Memory B cell (primary cell): ENCODE measurements around the gene SHMT2.

Experiments
- ATAC-seq: fragments of 150-1000 bp; cut with Tn5 transposase; 2 replicates; pipeline ENCODE4 v1.10.0; 2021; ENCODE audit warnings: low read depth, mild to moderate bottlenecking, moderate library complexity
- DNase-seq, 2 donors: peaks; one replicate each; pipeline ENCODE4 v3.0.0; 2022; ENCODE audit warnings: low spot score in 2 of 2
- H3K27ac Mint-ChIP-seq: one replicate; pipeline ENCODE4 v1.8.0; 2022; ENCODE audit warnings: mild to moderate bottlenecking, moderate library complexity, mixed read lengths
- H3K27me3 Mint-ChIP-seq: one replicate; pipeline ENCODE4 v1.8.0; 2022; ENCODE audit warnings: mixed read lengths
- H3K36me3 Mint-ChIP-seq: one replicate; pipeline ENCODE4 v1.8.0; 2022; ENCODE audit warnings: mild to moderate bottlenecking, mixed read lengths
- H3K4me1 Mint-ChIP-seq: one replicate; pipeline ENCODE4 v1.8.0; 2022; ENCODE audit warnings: mixed read lengths
- H3K4me3 Mint-ChIP-seq: one replicate; pipeline ENCODE4 v1.8.0; 2022; ENCODE audit warnings: mild to moderate bottlenecking, moderate library complexity, mixed read lengths
- H3K9me3 Mint-ChIP-seq: one replicate; pipeline ENCODE4 v1.8.0; 2022; ENCODE audit warnings: mixed read lengths

Gene SHMT2

GRCh38 chr12:57223191-57224165, 6.0 kb upstream of the SHMT2 start:
- DNase-seq (no peak), ATAC-seq (no peak)
- Mint-ChIP-seq H3K27ac (no peak overlapping the region), H3K4me1 (peaks cover 58% of the 10 kb centered on the region), H3K36me3 (peaks cover 9% of the 10 kb centered on the region), H3K4me3 (no peak overlapping the region), H3K27me3 (peaks cover 38% of the 10 kb centered on the region), H3K9me3 (no peaks in the 10 kb centered on the region)

GRCh38 chr12:57224278-57224972, 5.1 kb upstream of the SHMT2 start:
- ATAC-seq = no peak
- Mint-ChIP-seq H3K27me3 (peaks cover 31% of the 10 kb centered on the region), H3K4me1 (peaks cover 54% of the 10 kb centered on the region), H3K36me3 (peaks cover 9% of the 10 kb centered on the region), H3K27ac (peak overlapping the region; percentile 43), H3K9me3 (no peaks in the 10 kb centered on the region), H3K4me3 (no peak overlapping the region)
- DNase-seq = no peak

- peak overlapping the region; percentile 37 for H3K4me3 Mint-ChIP-seq
- peak; percentile 71 for ATAC-seq
- DNase-seq = peak; percentile 64 to 72
- H3K27me3 Mint-ChIP-seq = peaks cover 26% of the 10 kb centered on the region
- H3K36me3 Mint-ChIP-seq = peaks cover 6% of the 10 kb centered on the region
- peak overlapping the region; percentile 43 for H3K27ac Mint-ChIP-seq
- H3K4me1 Mint-ChIP-seq = peaks cover 54% of the 10 kb centered on the region
- H3K9me3 Mint-ChIP-seq = no peaks in the 10 kb centered on the region
Observed at GRCh38 chr12:57224973-57225679, 4.4 kb upstream of the SHMT2 start.

GRCh38 chr12:57225680-57226210, 3.8 kb upstream of the SHMT2 start:
- DNase-seq (no peak), ATAC-seq (no peak)
- H3K4me3 Mint-ChIP-seq = peak overlapping the region; percentile 37
- H3K9me3 Mint-ChIP-seq = no peaks in the 10 kb centered on the region
- H3K27ac Mint-ChIP-seq = peak overlapping the region; percentile 43
- peaks cover 57% of the 10 kb centered on the region for H3K4me1 Mint-ChIP-seq
- H3K36me3 Mint-ChIP-seq = peaks cover 10% of the 10 kb centered on the region
- H3K27me3 Mint-ChIP-seq = peaks cover 23% of the 10 kb centered on the region

- no peak overlapping the region for H3K27ac Mint-ChIP-seq
- peak overlapping the region; percentile 69 for H3K4me3 Mint-ChIP-seq
- DNase-seq (no peak), ATAC-seq (no peak)
- peaks cover 50% of the 10 kb centered on the region for H3K4me1 Mint-ChIP-seq
- no peaks in the 10 kb centered on the region for H3K9me3 Mint-ChIP-seq
- peaks cover 16% of the 10 kb centered on the region for H3K27me3 Mint-ChIP-seq
- H3K36me3 Mint-ChIP-seq = peaks cover 8% of the 10 kb centered on the region
Observed at GRCh38 chr12:57226588-57227314, 2.8 kb upstream of the SHMT2 start.

GRCh38 chr12:57227315-57228115, 2.0 kb upstream of the SHMT2 start:
- H3K27ac Mint-ChIP-seq = no peak overlapping the region
- ATAC-seq = no peak
- H3K9me3 Mint-ChIP-seq = no peaks in the 10 kb centered on the region
- H3K27me3 Mint-ChIP-seq = peaks cover 13% of the 10 kb centered on the region
- peaks cover 45% of the 10 kb centered on the region for H3K4me1 Mint-ChIP-seq
- peaks cover 11% of the 10 kb centered on the region for H3K36me3 Mint-ChIP-seq
- DNase-seq = no peak
- H3K4me3 Mint-ChIP-seq = peak overlapping the region; percentile 4

GRCh38 chr12:57229046-57229633, 371 bp upstream of the SHMT2 start:
- H3K9me3 Mint-ChIP-seq = no peaks in the 10 kb centered on the region
- peaks cover 47% of the 10 kb centered on the region for H3K4me1 Mint-ChIP-seq
- peaks cover 24% of the 10 kb centered on the region for H3K36me3 Mint-ChIP-seq
- ATAC-seq = no peak
- peak overlapping the region; percentile 96 for H3K27ac Mint-ChIP-seq
- no peak for DNase-seq
- H3K4me3 Mint-ChIP-seq = peak overlapping the region; percentile 97
- H3K27me3 Mint-ChIP-seq = peaks cover 5% of the 10 kb centered on the region

- ATAC-seq = no peak
- Mint-ChIP-seq H3K27me3 (peaks cover 3% of the 10 kb centered on the region), H3K9me3 (no peaks in the 10 kb centered on the region), H3K4me1 (peaks cover 54% of the 10 kb centered on the region), H3K4me3 (peak overlapping the region; percentile 97), H3K36me3 (peaks cover 25% of the 10 kb centered on the region), H3K27ac (peak overlapping the region; percentile 96)
- no peak for DNase-seq
Observed at GRCh38 chr12:57230381-57231155, 1.1 kb downstream of the SHMT2 start.

GRCh38 chr12:57231276-57232021, 1.9 kb downstream of the SHMT2 start:
- H3K27ac Mint-ChIP-seq = no peak overlapping the region
- peaks cover 25% of the 10 kb centered on the region for H3K36me3 Mint-ChIP-seq
- H3K4me3 Mint-ChIP-seq = peak overlapping the region; percentile 97
- DNase-seq (no peak), ATAC-seq (no peak)
- peaks cover 2% of the 10 kb centered on the region for H3K27me3 Mint-ChIP-seq
- peaks cover 58% of the 10 kb centered on the region for H3K4me1 Mint-ChIP-seq
- H3K9me3 Mint-ChIP-seq = no peaks in the 10 kb centered on the region

- Mint-ChIP-seq H3K4me3 (peak overlapping the region; percentile 8), H3K27me3 (no peaks in the 10 kb centered on the region), H3K36me3 (peaks cover 25% of the 10 kb centered on the region), H3K4me1 (peaks cover 60% of the 10 kb centered on the region), H3K27ac (no peak overlapping the region), H3K9me3 (no peaks in the 10 kb centered on the region)
- DNase-seq (no peak), ATAC-seq (no peak)
Observed at GRCh38 chr12:57232156-57232756, 2.7 kb downstream of the SHMT2 start.
